Measurements from ENCODE around the gene SPIC. TPM values are rescaled to one million over a fixed set of nuclear protein-coding genes. Genes with fewer than 3 reads are reported as not detected.

The SPIC gene
- polyA plus RNA-seq, 1 donor: 0.13 TPM

GRCh38 chr12:101527682-101528081, 52.5 kb downstream of the SPIC start:
- H3K9me3 ChIP-seq (ENCODE audit: control insufficient read depth, low read depth, low read length): no peaks in the 10 kb centered on the region
- H3K4me1 ChIP-seq (ENCODE audit: control insufficient read depth, insufficient read depth, low read length): no peaks in the 10 kb centered on the region
- H3K4me3 ChIP-seq (ENCODE audit: low read length): no peak overlapping the region
- no peaks in the 10 kb centered on the region for H3K27me3 ChIP-seq (ENCODE audit: control insufficient read depth, insufficient read depth, low read length)
- no peak for DNase-seq
- WGBS (ENCODE audit: insufficient coverage, low lambda C conversion rate): no CpG with 5 or more reads among the region's 10 CpGs
- no peaks in the 10 kb centered on the region for H3K36me3 ChIP-seq (ENCODE audit: control insufficient read depth, insufficient read depth, low read length)
- no peak overlapping the region for H3K27ac ChIP-seq (ENCODE audit: low read length)

DNA sequence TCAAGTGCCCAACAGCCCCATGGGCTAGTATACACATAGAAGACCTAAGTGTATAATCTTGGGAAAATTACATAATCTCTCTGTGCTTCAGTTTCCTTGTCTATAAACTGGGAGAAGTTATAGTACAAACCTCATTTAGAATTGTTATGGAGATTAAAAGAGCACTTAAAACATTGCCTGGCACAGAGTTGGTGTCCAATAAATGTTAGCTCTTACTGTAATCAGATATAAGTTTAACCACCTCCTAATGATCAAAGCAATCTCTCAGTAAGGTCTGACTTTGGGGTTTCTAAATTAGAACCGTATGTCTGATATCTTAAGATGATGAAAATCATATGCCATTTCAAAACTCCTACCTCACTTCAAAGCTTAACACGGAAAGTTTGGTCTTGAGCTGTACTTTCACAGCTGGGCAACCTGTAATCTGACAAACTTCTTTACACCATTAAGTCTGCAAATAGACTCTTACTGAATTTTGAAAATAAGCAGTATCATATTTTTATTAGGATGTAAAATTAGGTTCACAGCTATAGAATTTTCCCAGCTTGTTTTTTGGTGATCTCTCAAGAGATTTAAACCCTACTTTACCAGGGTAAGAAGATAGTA, 61.0 kb downstream of the SPIC start:
- DNase-seq: no peak
- Histone ChIP-seq H3K4me3 (ENCODE audit: low read length) (no peak overlapping the region), H3K4me1 (ENCODE audit: control insufficient read depth, insufficient read depth, low read length) (no peaks in the 10 kb centered on the region), H3K36me3 (ENCODE audit: control insufficient read depth, insufficient read depth, low read length) (no peaks in the 10 kb centered on the region), H3K27ac (ENCODE audit: low read length) (no peak overlapping the region), H3K27me3 (ENCODE audit: control insufficient read depth, insufficient read depth, low read length) (no peaks in the 10 kb centered on the region), H3K9me3 (ENCODE audit: control insufficient read depth, low read depth, low read length) (no peaks in the 10 kb centered on the region)
- 100% methylated on average over 1 of the region's 2 CpGs for WGBS (ENCODE audit: insufficient coverage, low lambda C conversion rate)

Other genes starting within 250 kb of the SPIC start
- gene UTP20, start 195.2 kb upstream of the SPIC start, polyA plus RNA-seq: 8.2 TPM
- 97.6 TPM for gene ARL1, start 67.6 kb upstream of the SPIC start, polyA plus RNA-seq
- 4.0 TPM for gene MYBPC1, start 119.6 kb downstream of the SPIC start, polyA plus RNA-seq
- gene CHPT1, start 222.3 kb downstream of the SPIC start, polyA plus RNA-seq: 174 TPM

Data from large intestine (tissue), 3 donors.